SK-N-SH (cell line): Measurements from ENCODE around the gene MAML3. TPM values are rescaled to one million over a fixed set of nuclear protein-coding genes. Genes with fewer than 3 reads are reported as not detected.

Experiments
- CTCF ChIA-PET: fragments of 300-600, 350-600 bp; formaldehyde crosslinking; extraction: SDS; loops from one replicate; lab custom pipeline; 2021; lab: Yijun Ruan, JAX
- POLR2A ChIA-PET: fragments of 350-600 bp; sonication (Branson Sonifier 250); formaldehyde crosslinking; extraction: SDS; loops from one replicate; lab custom pipeline; 2020; ENCODE audit warnings: antibody characterized with exemption, inconsistent platforms; lab: Yijun Ruan, JAX
- DNase-seq: peaks from one replicate; pipeline ENCODE4 v3.0.0; 2012
- H2AFZ ChIP-seq: fragments of 200-600 bp; sonication (generic); 2 replicates; pipeline ENCODE4 v1.8.1; 2016; ENCODE audit warnings: antibody characterized with exemption, mild to moderate bottlenecking, low read depth
- H3F3A ChIP-seq: fragments of 200-600 bp; sonication (generic); replicated peaks from 2 replicates; pipeline ENCODE3; 2016; ENCODE audit warnings: antibody characterized with exemption, mild to moderate bottlenecking; ENCODE audit not compliant: insufficient read depth
- H3K27ac ChIP-seq, 2 experiments: fragments of 200-500 bp in 1 of 2; fragments of 200-600 bp in 1 of 2; sonication (Bioruptor generic) in 1 of 2; sonication (generic), shearing (Covaris generic) in 1 of 2; 2 replicates each; pipeline versions ENCODE4 v1.5.1 to v1.6.1; 2014 to 2016; ENCODE audit warnings: low read depth in 2 of 2, inconsistent platforms in 1 of 2, low read length in 1 of 2, mild to moderate bottlenecking in 1 of 2, mixed read lengths in 1 of 2
- H3K27me3 ChIP-seq: fragments of 200-600 bp; sonication (generic), shearing (Covaris generic); 2 replicates; pipeline ENCODE4 v1.6.1; 2016; ENCODE audit warnings: mixed run types; ENCODE audit not compliant: insufficient read depth
- H3K36me3 ChIP-seq, 2 experiments: fragments of 200-500 bp in 1 of 2; fragments of 200-600 bp in 1 of 2; sonication (Bioruptor generic) in 1 of 2; sonication (generic) in 1 of 2; replicated peaks in 1 of 2; 2 replicates each; pipeline versions ENCODE3 to v1.5.1; 2014 to 2016; ENCODE audit warnings: low read length in 1 of 2, mild to moderate bottlenecking in 1 of 2; ENCODE audit not compliant: insufficient read depth in 2 of 2, control insufficient read depth in 1 of 2
- H3K4me1 ChIP-seq, 2 experiments: fragments of 200-500 bp in 1 of 2; fragments of 200-600 bp in 1 of 2; sonication (Bioruptor generic) in 1 of 2; sonication (generic), shearing (Covaris generic) in 1 of 2; 2 replicates each; pipeline versions ENCODE4 v1.5.1 to v1.6.1; 2014 to 2016; ENCODE audit warnings: low read depth in 1 of 2, low read length in 1 of 2, mixed run types in 1 of 2; ENCODE audit not compliant: insufficient read depth in 2 of 2, control insufficient read depth in 1 of 2
- H3K4me2 ChIP-seq: fragments of 200-600 bp; sonication (generic), shearing (Covaris generic); 2 replicates; pipeline ENCODE4 v1.6.1; 2017; ENCODE audit warnings: mixed run types
- H3K4me3 ChIP-seq, 2 experiments: fragments of 200-500 bp in 1 of 2; fragments of 200-600 bp in 1 of 2; sonication (Bioruptor generic) in 1 of 2; sonication (generic), shearing (Covaris generic) in 1 of 2; 2 replicates each; pipeline versions ENCODE4 v1.5.1 to v1.8.1; 2014 to 2016; ENCODE audit warnings: low read depth in 2 of 2, inconsistent platforms in 1 of 2, low read length in 1 of 2, mild to moderate bottlenecking in 1 of 2, mixed read lengths in 1 of 2, moderate library complexity in 1 of 2
- H3K79me2 ChIP-seq: fragments of 200-600 bp; sonication (generic); 2 replicates; pipeline ENCODE4 v1.8.1; 2017; ENCODE audit warnings: mild to moderate bottlenecking; ENCODE audit not compliant: insufficient read depth
- H3K9ac ChIP-seq: fragments of 200-600 bp; sonication (generic); 2 replicates; pipeline ENCODE4 v1.6.1; 2017; ENCODE audit warnings: mixed run types
- H3K9me2 ChIP-seq: fragments of 200-600 bp; sonication (generic); 2 replicates; pipeline ENCODE4 v1.6.1; 2017; ENCODE audit warnings: mixed run types
- H3K9me3 ChIP-seq: fragments of 200-600 bp; sonication (generic); 2 replicates; pipeline ENCODE4 v1.6.1; 2017; ENCODE audit warnings: mixed run types, mild to moderate bottlenecking, moderate library complexity
- H4K20me1 ChIP-seq: fragments of 200-600 bp; sonication (generic); 2 replicates; pipeline ENCODE4 v1.6.1; 2017; ENCODE audit warnings: mild to moderate bottlenecking, mixed run types; ENCODE audit not compliant: insufficient read depth
- CTCF ChIP-seq: fragments of 200-600 bp; sonication (generic); IDR thresholded peaks from 2 replicates; pipeline ENCODE4 v1.6.1; 2017; ENCODE audit warnings: antibody characterized with exemption, mild to moderate bottlenecking, moderate library complexity
- EZH2phosphoT487 ChIP-seq: fragments of 200-600 bp; sonication (generic); IDR thresholded peaks from 2 replicates; pipeline ENCODE4 v1.6.1; 2017; ENCODE audit warnings: low read depth, mixed run types, mild to moderate bottlenecking, antibody characterized with exemption, moderate library complexity, borderline replicate concordance
- FOXJ3 ChIP-seq: sonication (generic); formaldehyde crosslinking; IDR thresholded peaks from 2 replicates; pipeline ENCODE4 v1.5.1; 2020; ENCODE audit warnings: mild to moderate bottlenecking, missing genetic modification reagents
- IRF3 ChIP-seq: fragments of 150-350 bp; IDR thresholded peaks from 2 replicates; pipeline ENCODE4 v1.6.1; 2016; ENCODE audit warnings: mild to moderate bottlenecking, low read depth, low read length
- MEF2A ChIP-seq: IDR thresholded peaks from 2 replicates; pipeline ENCODE4 v1.4.0; 2012; ENCODE audit warnings: low read depth, borderline replicate concordance
- SIN3A ChIP-seq: IDR thresholded peaks from 2 replicates; pipeline ENCODE4 v1.6.1; 2012; ENCODE audit warnings: low read depth, mild to moderate bottlenecking, low read length, moderate library complexity, borderline replicate concordance
- TEAD4 ChIP-seq: IDR thresholded peaks from 2 replicates; pipeline ENCODE4 v1.4.0; 2012; ENCODE audit warnings: mild to moderate bottlenecking, borderline replicate concordance; ENCODE audit not compliant: insufficient read depth
- YY1 ChIP-seq: IDR thresholded peaks from 2 replicates; pipeline ENCODE4 v1.4.0; 2012; ENCODE audit warnings: low read depth, mild to moderate bottlenecking
- WGBS: methylation state at CpG from one replicate; pipeline ENCODE4 v1.1.6; 2017; ENCODE audit warnings: low lambda C conversion rate; 5-methylcytosine and 5-hydroxymethylcytosine counted together
- polyA plus RNA-seq, 3 experiments: library from polyadenylated mRNA; depleted of rRNA; stranded (reverse); fragments of >200 nt; gene quantifications; 2 replicates each; pipeline ENCODE4 v1.2.3, GENCODE V29; 2012
- TF ChIP-seq, protein P1 (sequence below): IDR thresholded peaks from 2 replicates; pipeline ENCODE4; 2012

The MAML3 gene
- polyA plus RNA-seq, 1 of the 3 experiments (the other 2 are of a cell fraction) = 5.3 TPM

- CTCF ChIA-PET = no interaction called here
- Histone ChIP-seq H3K36me3 (no peaks in the 10 kb centered on the region), H2AFZ (no peak overlapping the region), H3K4me3 (no peak overlapping the region), H3K9ac (no peak overlapping the region), H3K9me2 (no peaks in the 10 kb centered on the region), H3K27ac (peak overlapping the region in 1 of 2 experiments; percentile 76; a peak in 2 of 4 replicates), H3K27me3 (no peaks in the 10 kb centered on the region), H3F3A (no peaks in the 10 kb centered on the region), H3K4me2 (no peak overlapping the region), H3K4me1 (peaks cover 7 to 22% of the 10 kb centered on the region in 2 experiments; a peak in 3 of 4 replicates), H4K20me1 (no peaks in the 10 kb centered on the region), H3K9me3 (no peaks in the 10 kb centered on the region), H3K79me2 (no peaks in the 10 kb centered on the region)
- POLR2A ChIA-PET = no interaction called here
- no peak for DNase-seq
- no peak for TF ChIP-seq SIN3A
- TF ChIP-seq MEF2A = no peak
- TF ChIP-seq EZH2phosphoT487 = no peak
- 86% methylated on average over 21 of the region's 21 CpGs for WGBS
Observed at GRCh38 chr4:139833151-139833910, 320.7 kb downstream of the MAML3 start.

DNA sequence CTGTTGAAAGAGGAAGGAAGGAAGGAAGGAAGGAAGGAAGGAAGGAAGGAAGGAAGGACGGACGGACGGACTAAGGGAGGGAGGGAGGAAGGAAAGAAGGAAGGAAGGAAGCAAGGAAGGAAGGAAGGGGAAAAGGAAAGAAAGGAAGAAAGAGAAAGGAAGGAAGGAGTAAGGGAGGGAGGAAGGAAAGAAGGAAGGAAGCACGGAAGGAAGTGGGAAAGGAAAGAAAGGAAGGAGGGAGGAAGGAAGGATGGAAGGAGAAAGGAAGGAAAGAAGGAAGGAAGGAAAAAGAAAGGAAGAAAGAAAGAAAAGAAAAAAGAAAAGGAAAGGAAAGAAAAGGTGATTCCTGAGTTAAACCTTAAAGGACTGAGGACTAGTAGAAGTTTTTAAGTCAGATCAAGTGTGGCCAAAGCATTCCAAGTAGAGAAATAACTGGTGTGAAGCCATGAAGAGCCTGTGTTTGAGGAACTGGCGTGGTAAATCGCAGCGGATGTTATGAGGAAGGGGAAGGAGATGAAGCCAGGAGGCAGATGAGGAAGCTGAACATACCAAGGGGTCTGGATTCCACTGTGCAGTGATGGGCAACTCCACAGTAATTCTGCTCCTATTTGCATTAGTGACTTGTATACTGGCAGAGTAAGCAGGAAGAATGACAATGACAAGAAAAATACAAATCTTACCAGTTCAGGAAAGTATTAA, 324.9 kb downstream of the MAML3 start:
- no peaks in the 10 kb centered on the region for H3K36me3 ChIP-seq
- POLR2A ChIA-PET = no interaction called here
- TF ChIP-seq TEAD4 (no peak), YY1 (no peak), CTCF (no peak), IRF3 (no peak), FOXJ3 (CRISPR knock-in tag) (no peak)
- TF ChIP-seq, protein P1, sequence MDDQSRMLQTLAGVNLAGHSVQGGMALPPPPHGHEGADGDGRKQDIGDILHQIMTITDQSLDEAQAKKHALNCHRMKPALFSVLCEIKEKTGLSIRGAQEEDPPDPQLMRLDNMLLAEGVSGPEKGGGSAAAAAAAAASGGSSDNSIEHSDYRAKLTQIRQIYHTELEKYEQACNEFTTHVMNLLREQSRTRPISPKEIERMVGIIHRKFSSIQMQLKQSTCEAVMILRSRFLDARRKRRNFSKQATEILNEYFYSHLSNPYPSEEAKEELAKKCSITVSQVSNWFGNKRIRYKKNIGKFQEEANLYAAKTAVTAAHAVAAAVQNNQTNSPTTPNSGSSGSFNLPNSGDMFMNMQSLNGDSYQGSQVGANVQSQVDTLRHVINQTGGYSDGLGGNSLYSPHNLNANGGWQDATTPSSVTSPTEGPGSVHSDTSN = no peak
- TF ChIP-seq, all 33 proteins: peak for 0

More for the DNA sequence above, 324.9 kb downstream of the MAML3 start:
- Histone ChIP-seq H3K4me1 (peaks cover 0 to 39% of the 10 kb centered on the region in 2 experiments; a peak in 2 of 4 replicates), H3K27me3 (no peaks in the 10 kb centered on the region), H2AFZ (no peak overlapping the region), H3K9ac (no peak overlapping the region), H4K20me1 (no peaks in the 10 kb centered on the region), H3K79me2 (no peaks in the 10 kb centered on the region), H3K9me2 (no peaks in the 10 kb centered on the region), H3K9me3 (no peaks in the 10 kb centered on the region), H3K4me3 (no peak overlapping the region), H3K27ac (peak overlapping the region in 1 of 2 experiments; percentile 53; a peak in 1 of 4 replicates), H3K4me2 (no peak overlapping the region), H3F3A (no peaks in the 10 kb centered on the region)
- no peak for DNase-seq
- CTCF ChIA-PET = interaction anchor here (1.1 kb wide), 1 partner anchor 15 kb away, joined by 3 read pairs; no protein-coding TSS in a partner anchor
- WGBS = 95% methylated on average over 7 of the region's 7 CpGs
